ENCODE data around the gene FLAD1.

GRCh38 chr1:155002464-155003226 is 19.5 kb downstream of the FLAD1 start, which contains the start of gene ZBTB7B:
- TF ChIP-seq CTCF (IDR thresholded peaks at IDR 0.05) (peak in 2 of 4 experiments; percentile 8 to 12), POLR2AphosphoS5 (IDR thresholded peaks at IDR 0.05) (no peak)
